Measurements from ENCODE around the gene CDH18.

DNA sequence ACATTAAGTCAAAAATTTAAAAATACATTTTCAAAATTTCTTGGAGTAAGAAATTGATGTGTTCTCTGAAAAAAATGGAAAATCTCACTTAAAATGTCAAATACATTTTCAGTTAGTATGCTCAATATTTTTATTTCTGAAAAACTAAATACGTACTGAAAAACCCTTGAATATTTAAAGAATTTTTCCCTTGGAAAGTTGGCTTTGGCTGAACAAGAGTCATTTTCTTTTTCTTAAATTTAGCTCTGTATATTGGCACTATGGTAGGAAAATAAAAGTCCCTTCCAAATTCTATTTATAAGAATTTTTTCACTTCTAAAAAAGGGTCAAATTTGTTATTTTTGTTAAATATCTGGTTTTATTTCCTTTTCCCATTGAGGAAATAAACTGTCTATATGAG is 29.0 kb upstream of the CDH18 start:
- TF ChIP-seq, protein P1, sequence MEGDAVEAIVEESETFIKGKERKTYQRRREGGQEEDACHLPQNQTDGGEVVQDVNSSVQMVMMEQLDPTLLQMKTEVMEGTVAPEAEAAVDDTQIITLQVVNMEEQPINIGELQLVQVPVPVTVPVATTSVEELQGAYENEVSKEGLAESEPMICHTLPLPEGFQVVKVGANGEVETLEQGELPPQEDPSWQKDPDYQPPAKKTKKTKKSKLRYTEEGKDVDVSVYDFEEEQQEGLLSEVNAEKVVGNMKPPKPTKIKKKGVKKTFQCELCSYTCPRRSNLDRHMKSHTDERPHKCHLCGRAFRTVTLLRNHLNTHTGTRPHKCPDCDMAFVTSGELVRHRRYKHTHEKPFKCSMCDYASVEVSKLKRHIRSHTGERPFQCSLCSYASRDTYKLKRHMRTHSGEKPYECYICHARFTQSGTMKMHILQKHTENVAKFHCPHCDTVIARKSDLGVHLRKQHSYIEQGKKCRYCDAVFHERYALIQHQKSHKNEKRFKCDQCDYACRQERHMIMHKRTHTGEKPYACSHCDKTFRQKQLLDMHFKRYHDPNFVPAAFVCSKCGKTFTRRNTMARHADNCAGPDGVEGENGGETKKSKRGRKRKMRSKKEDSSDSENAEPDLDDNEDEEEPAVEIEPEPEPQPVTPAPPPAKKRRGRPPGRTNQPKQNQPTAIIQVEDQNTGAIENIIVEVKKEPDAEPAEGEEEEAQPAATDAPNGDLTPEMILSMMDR (IDR thresholded peaks at IDR 0.05), result no peak
- TF ChIP-seq POLR2A (IDR thresholded peaks at IDR 0.05), result no peak

All from body of pancreas (tissue), 4 donors.